Mucosa of descending colon (tissue), 3 donors: ENCODE results near the gene EXD1. TPM values are rescaled to one million over a fixed set of nuclear protein-coding genes. Genes with fewer than 3 reads are reported as not detected.

ENCODE experiments used
- ATAC-seq: fragments of 200-7000 bp; cut with Tn5 transposase; one replicate; pipeline ENCODE4 v1.9.1; 2020; ENCODE audit warnings: mild to moderate bottlenecking, moderate library complexity
- DNase-seq, 3 donors: peaks; one replicate each; pipeline ENCODE4 v3.0.0-alpha.2; 2020
- H3K36me3 ChIP-seq: fragments of 200-600 bp; one replicate; pipeline ENCODE4 v1.8.0; 2021; ENCODE audit warnings: low read depth, mild to moderate bottlenecking
- H3K4me1 ChIP-seq: fragments of 200-600 bp; one replicate; pipeline ENCODE4 v1.8.0; 2021; ENCODE audit warnings: low read depth, mild to moderate bottlenecking
- H3K4me3 ChIP-seq: fragments of 200-600 bp; one replicate; pipeline ENCODE4 v1.8.0; 2021; ENCODE audit warnings: mild to moderate bottlenecking
- H3K9me3 ChIP-seq: fragments of 200-600 bp; one replicate; pipeline ENCODE4 v1.8.0; 2021; ENCODE audit warnings: mild to moderate bottlenecking
- intact Hi-C, 2 donors: fragments of 100-400 bp; cut with DNase I in 1 of 2; cut with micrococcal nuclease in 1 of 2; formaldehyde crosslinking; loops; one replicate each; pipeline versions ENCODE4 v1.11.0 to v1.11.1; 2022; cut with DNase I, micrococcal nuclease
- long read RNA-seq, 2 donors: library from polyadenylated mRNA; unstranded; transcript quantifications; one replicate each; pipeline ENCODE4 v2.0.0, GENCODE V29; 2019 to 2021
- total RNA-seq, 3 donors: library from RNA; stranded (reverse); fragmentation: NEBNext Ultra II Directional in 2 of 3; extraction: Animal tissue kit (Norgen Biotek cat#: 25700) in 2 of 3; gene quantifications; one replicate each; pipeline versions ENCODE4 v1.2.1 to v1.2.4, GENCODE V29; 2021 to 2023
- TF ChIP-seq, protein P1 (sequence below): fragments of 200-600 bp; IDR thresholded peaks from one replicate; pipeline ENCODE4 v1.8.0; 2022; ENCODE audit warnings: antibody characterized with exemption, mild to moderate bottlenecking
- donor health status: DM: no; HTN: no; CAD: no; lungs with moderate emphysema.
- donor health status: DM: no; HTN: no; CAD: no.
- donor health status: DM: no; HTN: yes; CAD: no.

Gene EXD1, protein sequence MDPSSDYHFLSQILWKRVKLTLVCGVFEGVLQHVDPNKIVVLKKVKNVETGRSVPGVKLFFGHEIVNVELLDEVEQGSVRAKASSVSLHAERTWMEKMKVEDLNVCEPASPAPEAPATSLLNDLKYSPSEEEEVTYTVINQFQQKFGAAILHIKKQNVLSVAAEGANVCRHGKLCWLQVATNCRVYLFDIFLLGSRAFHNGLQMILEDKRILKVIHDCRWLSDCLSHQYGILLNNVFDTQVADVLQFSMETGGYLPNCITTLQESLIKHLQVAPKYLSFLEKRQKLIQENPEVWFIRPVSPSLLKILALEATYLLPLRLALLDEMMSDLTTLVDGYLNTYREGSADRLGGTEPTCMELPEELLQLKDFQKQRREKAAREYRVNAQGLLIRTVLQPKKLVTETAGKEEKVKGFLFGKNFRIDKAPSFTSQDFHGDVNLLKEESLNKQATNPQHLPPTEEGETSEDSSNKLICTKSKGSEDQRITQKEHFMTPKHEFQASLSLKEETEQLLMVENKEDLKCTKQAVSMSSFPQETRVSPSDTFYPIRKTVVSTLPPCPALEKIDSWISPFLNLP
- total RNA-seq, result not detected
- long read RNA-seq, donor 1, result 0 reads
- long read RNA-seq, donor 2, partial matches to known transcripts, result 0 of 1 reads
- long read RNA-seq, donor 2, other reads (novel, unspliced or antisense), result 1 of 1 reads

DNA sequence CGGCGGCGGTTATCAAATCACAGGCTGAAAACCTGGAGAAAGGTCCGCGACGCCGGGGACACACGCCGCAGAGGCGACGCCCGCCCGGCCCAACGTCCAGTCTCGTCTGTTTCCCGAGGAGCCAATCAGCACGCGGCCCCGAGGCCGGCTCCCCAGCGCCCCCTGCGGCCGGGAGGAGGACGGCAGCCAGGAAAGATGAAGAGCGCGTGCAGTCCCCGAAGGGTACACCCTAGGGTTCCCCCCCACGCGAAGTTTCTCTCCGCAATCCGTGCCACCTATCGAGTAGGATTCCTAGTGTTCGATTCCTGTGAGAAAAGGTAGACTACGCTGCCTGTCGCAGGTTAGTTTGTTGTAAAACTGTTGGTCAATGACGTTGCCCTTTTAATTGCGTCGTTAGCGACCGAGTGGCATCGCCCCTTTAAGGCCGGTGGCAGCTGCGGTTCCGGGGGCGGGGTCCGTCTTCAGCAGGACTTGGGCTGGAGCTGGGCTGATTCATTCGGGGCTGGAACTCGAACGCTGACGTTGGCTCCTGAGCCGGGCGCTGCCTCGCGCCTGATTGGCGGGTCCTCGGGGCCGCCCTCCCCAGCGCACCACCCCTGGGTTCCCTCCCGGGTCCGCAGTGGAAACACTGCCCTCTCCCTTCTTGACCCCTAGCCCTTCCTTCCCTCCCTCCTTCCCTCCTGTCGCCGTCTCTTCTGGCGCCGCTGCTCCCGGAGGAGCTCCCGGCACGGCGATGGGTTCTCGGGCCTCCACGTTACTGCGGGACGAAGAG is at the start of gene EXD1, which contains the start of gene CHP1:
Gene EXD1 (minus strand): TSS at position 108 of the 772 bp plus-strand sequence. CDS start 4,182 bp downstream, outside the sequence.
Gene CHP1 (plus strand): TSS at position 619 of the 772 bp plus-strand sequence. CDS start 115 bp downstream, at position 734.
- Histone ChIP-seq H3K4me3 (peak within 1 kb of the TSS; percentile 83), H3K36me3 (no peaks in the 10 kb centered on the region), H3K4me1 (peaks cover 15% of the 10 kb centered on the region), H3K9me3 (no peaks in the 10 kb centered on the region)
- intact Hi-C loops, result no loop called here
- ATAC-seq, result peak; percentile 97
- DNase-seq, result peak; percentile 98 to 99 (median 99)
- TF ChIP-seq, protein P1, sequence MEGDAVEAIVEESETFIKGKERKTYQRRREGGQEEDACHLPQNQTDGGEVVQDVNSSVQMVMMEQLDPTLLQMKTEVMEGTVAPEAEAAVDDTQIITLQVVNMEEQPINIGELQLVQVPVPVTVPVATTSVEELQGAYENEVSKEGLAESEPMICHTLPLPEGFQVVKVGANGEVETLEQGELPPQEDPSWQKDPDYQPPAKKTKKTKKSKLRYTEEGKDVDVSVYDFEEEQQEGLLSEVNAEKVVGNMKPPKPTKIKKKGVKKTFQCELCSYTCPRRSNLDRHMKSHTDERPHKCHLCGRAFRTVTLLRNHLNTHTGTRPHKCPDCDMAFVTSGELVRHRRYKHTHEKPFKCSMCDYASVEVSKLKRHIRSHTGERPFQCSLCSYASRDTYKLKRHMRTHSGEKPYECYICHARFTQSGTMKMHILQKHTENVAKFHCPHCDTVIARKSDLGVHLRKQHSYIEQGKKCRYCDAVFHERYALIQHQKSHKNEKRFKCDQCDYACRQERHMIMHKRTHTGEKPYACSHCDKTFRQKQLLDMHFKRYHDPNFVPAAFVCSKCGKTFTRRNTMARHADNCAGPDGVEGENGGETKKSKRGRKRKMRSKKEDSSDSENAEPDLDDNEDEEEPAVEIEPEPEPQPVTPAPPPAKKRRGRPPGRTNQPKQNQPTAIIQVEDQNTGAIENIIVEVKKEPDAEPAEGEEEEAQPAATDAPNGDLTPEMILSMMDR, result peak; percentile 96

DNA sequence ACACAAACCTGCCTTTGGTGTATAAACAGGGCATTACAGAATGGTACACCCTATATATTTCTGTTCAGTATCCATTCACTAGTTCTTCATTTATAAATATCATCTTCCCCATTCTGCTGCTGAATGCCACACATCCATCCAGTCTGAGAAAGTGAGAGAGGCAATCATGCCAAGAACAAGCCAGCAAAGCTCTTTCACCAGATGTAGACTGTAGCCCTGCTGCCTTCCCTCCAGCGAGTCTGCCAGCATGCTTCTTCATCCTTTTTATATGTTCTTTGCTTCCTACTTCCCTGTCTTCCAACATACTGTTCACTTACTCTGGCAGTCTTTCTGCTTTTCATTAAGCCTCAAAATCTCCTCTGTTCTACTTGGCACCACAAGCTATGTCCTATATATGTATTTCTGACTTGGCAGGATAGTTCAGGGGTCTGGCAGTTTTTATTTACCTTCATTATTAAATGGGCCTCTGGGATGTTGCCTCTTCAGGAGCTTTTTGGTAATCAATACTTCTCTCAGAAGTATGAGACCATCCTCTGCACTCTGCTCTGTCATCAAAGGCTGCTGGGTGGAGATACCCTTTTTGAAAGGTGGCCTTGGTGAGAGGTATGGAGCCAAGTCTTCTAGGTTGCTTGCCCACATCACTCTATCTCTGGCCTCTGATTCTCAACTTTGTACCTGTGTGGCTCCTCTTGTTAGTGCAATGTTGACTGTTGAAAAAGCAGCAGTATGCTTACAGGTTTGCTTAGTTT is 49.2 kb upstream of the EXD1 start:
- H3K9me3 ChIP-seq, result no peaks in the 10 kb centered on the region
- TF ChIP-seq, protein P1, result no peak
- intact Hi-C loops, result no loop called here

DNA sequence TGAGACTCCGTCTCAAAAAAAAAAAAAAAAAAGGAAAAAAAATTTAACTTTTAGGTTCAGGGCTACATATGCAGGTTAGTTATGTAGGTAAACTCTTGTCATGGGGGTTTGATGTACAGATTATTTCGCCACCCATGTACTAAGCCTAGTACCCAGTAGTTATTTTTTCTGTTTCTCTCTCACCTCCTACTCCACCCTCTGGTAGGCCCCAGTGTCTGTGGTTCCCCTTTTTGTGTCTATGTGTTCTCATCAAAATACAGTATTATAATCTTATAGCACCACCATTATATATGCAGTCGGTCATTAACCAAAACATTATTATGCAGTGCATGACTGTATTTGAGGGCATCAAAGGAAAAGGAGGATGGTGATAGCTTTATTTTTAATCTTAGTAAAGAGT is 47.8 kb upstream of the EXD1 start:
- TF ChIP-seq, protein P1, result no peak
- H3K36me3 ChIP-seq, result no peaks in the 10 kb centered on the region
- ATAC-seq, result no peak

More for the DNA sequence above, 49.2 kb upstream of the EXD1 start:
- DNase-seq, result no peak
- Histone ChIP-seq H3K36me3 (no peaks in the 10 kb centered on the region), H3K4me1 (peaks cover 5% of the 10 kb centered on the region), H3K4me3 (no peak overlapping the region)
- no peak for ATAC-seq

DNA sequence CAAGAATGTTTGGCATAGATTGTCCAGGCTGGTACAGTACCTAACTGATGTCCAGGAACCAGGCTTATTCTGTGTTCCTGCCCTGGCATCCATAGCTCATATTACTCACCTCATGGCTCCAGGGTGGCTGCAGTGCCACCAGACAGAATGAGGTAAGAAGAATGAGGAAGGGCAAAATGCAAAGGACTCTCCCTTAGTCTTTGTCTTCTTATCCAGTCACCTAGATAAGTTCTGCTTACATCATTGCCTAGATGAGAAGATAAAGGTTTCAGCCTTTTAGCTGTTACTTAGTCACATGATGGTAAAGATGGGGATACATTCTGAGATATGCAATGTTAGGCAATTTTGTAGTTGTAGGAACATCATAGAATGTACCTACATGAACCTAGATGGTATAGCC is 46.3 kb upstream of the EXD1 start:
- intact Hi-C loops, result no loop called here

More for the DNA sequence above, 47.8 kb upstream of the EXD1 start:
- Histone ChIP-seq H3K9me3 (no peaks in the 10 kb centered on the region), H3K4me1 (peaks cover 5% of the 10 kb centered on the region), H3K4me3 (no peak overlapping the region)
- intact Hi-C loops, result no loop called here
- DNase-seq, result no peak

More for the DNA sequence above, 46.3 kb upstream of the EXD1 start:
- ATAC-seq (peak; percentile 75), DNase-seq (no peak)
- no peaks in the 10 kb centered on the region for H3K4me1 ChIP-seq
- TF ChIP-seq, protein P1, result no peak
- no peak overlapping the region for H3K4me3 ChIP-seq
- no peaks in the 10 kb centered on the region for H3K9me3 ChIP-seq
- H3K36me3 ChIP-seq, result no peaks in the 10 kb centered on the region
